Measurements from ENCODE around the gene KCNH2.
"Not testable (repeated sequence)": the region's sequence is repeated elsewhere in the genome, so short reads cannot be mapped to it uniquely, and the experiment has no call there.

The KCNH2 gene

GRCh38 chr7:150978126-150978789, at the start of gene KCNH2:
Gene KCNH2, minus strand, starts transcription at chr7:150978321. Its CDS starts 408 bp downstream, at chr7:150977913.
- no peaks in the 10 kb centered on the region for H3K36me3 ChIP-seq (ENCODE audit: control insufficient read depth, insufficient read depth, low read length)
- peaks cover 1% of the 10 kb centered on the region; the same call in 1 of the 2 replicates for H3K27me3 ChIP-seq (replicated peaks; ENCODE audit: control insufficient read depth, insufficient read depth, low read length)
- DNase-seq (ENCODE audit: extremely low read depth, insufficient read length) = no peak
- peak within 1 kb of the TSS; percentile 37 for H3K4me3 ChIP-seq (replicated peaks; ENCODE audit: low read depth, low read length)
- TF ChIP-seq CTCF (IDR thresholded peaks at IDR 0.05; ENCODE audit: insufficient read depth, low read length, poor library complexity, severe bottlenecking) = no peak

- not testable (repeated sequence) for DNase-seq (ENCODE audit: extremely low read depth, insufficient read length); H3K27me3 ChIP-seq (replicated peaks; ENCODE audit: control insufficient read depth, insufficient read depth, low read length); H3K36me3 ChIP-seq (ENCODE audit: control insufficient read depth, insufficient read depth, low read length)
- H3K4me3 ChIP-seq (replicated peaks; ENCODE audit: low read depth, low read length) = peak overlapping the region; percentile 58
Measured at GRCh38 chr7:151027728-151028130, 49.6 kb upstream of the KCNH2 start.

- not testable (repeated sequence) for DNase-seq (ENCODE audit: extremely low read depth, insufficient read length); H3K36me3 ChIP-seq (ENCODE audit: control insufficient read depth, insufficient read depth, low read length); H3K27me3 ChIP-seq (replicated peaks; ENCODE audit: control insufficient read depth, insufficient read depth, low read length); H3K4me3 ChIP-seq (replicated peaks; ENCODE audit: low read depth, low read length)
Measured at GRCh38 chr7:151026771-151027727, 48.9 kb upstream of the KCNH2 start.

GRCh38 chr7:151025924-151026671, 48.0 kb upstream of the KCNH2 start:
- Histone ChIP-seq H3K27me3 (replicated peaks; ENCODE audit: control insufficient read depth, insufficient read depth, low read length) (no peaks in the 10 kb centered on the region; the same call in 1 of the 2 replicates), H3K36me3 (ENCODE audit: control insufficient read depth, insufficient read depth, low read length) (no peaks in the 10 kb centered on the region), H3K4me3 (replicated peaks; ENCODE audit: low read depth, low read length) (no peak overlapping the region)
- DNase-seq (ENCODE audit: extremely low read depth, insufficient read length) = no peak
- no peak for TF ChIP-seq CTCF (IDR thresholded peaks at IDR 0.05; ENCODE audit: insufficient read depth, low read length, poor library complexity, severe bottlenecking)

GRCh38 chr7:151024435-151025056, 46.4 kb upstream of the KCNH2 start, which contains the start of gene ATG9B:
Gene ATG9B, minus strand, starts transcription at chr7:151024494. Its CDS starts 71 bp downstream, at chr7:151024423.
- Histone ChIP-seq H3K4me3 (replicated peaks; ENCODE audit: low read depth, low read length) (no peak within 1 kb of the TSS), H3K36me3 (ENCODE audit: control insufficient read depth, insufficient read depth, low read length) (no peaks in the 10 kb centered on the region), H3K27me3 (replicated peaks; ENCODE audit: control insufficient read depth, insufficient read depth, low read length) (peaks cover 2% of the 10 kb centered on the region)
- no peak for TF ChIP-seq CTCF (IDR thresholded peaks at IDR 0.05; ENCODE audit: insufficient read depth, low read length, poor library complexity, severe bottlenecking)
- DNase-seq (ENCODE audit: extremely low read depth, insufficient read length) = no peak

- no peak for DNase-seq (ENCODE audit: extremely low read depth, insufficient read length)
- Histone ChIP-seq H3K4me3 (replicated peaks; ENCODE audit: low read depth, low read length) (no peak overlapping the region), H3K27me3 (replicated peaks; ENCODE audit: control insufficient read depth, insufficient read depth, low read length) (peaks cover 2% of the 10 kb centered on the region), H3K36me3 (ENCODE audit: control insufficient read depth, insufficient read depth, low read length) (no peaks in the 10 kb centered on the region)
- no peak for TF ChIP-seq CTCF (IDR thresholded peaks at IDR 0.05; ENCODE audit: insufficient read depth, low read length, poor library complexity, severe bottlenecking)
Measured at GRCh38 chr7:151023232-151023631, 45.1 kb upstream of the KCNH2 start.
